H7 (cell line): Measurements from ENCODE around the gene FBXO10. TPM values are rescaled to one million over a fixed set of nuclear protein-coding genes. Genes with fewer than 3 reads are reported as not detected.

Source experiments
- DNase-seq: peaks from one replicate; pipeline ENCODE4 v3.0.0; 2012
- H3K27me3 ChIP-seq: 2 replicates; pipeline ENCODE4 v1.6.0; 2011; ENCODE audit warnings: mild to moderate bottlenecking, low read length; ENCODE audit not compliant: control insufficient read depth, insufficient read depth
- H3K36me3 ChIP-seq: replicated peaks from 2 replicates; pipeline ENCODE4 v1.5.1; 2011; ENCODE audit warnings: low read length; ENCODE audit not compliant: control insufficient read depth, insufficient read depth
- H3K4me3 ChIP-seq: 2 replicates; pipeline ENCODE4 v1.5.1; 2011; ENCODE audit warnings: low read depth, mild to moderate bottlenecking, control low read depth, low read length, moderate library complexity; ENCODE audit not compliant: insufficient read depth
- total RNA-seq: library from RNA; depleted of rRNA; stranded (reverse); fragments of >200 nt; shearing (Covaris generic); gene quantifications from 2 replicates; pipeline ENCODE4 v1.2.3, GENCODE V29; 2014; rRNA removed

The FBXO10 gene
- total RNA-seq, result 13.3 and 17.4 TPM in 2 replicates

GRCh38 chr9:37575921-37576721 is at the start of gene FBXO10:
Gene FBXO10, minus strand, starts transcription at chr9:37576380. Its CDS starts 34,612 bp downstream, at chr9:37541768.
- peak within 1 kb of the TSS; percentile 77 for H3K4me3 ChIP-seq
- no peaks in the 10 kb centered on the region for H3K27me3 ChIP-seq
- no peaks in the 10 kb centered on the region; the same call in 1 of the 2 replicates for H3K36me3 ChIP-seq
- peak; percentile 90 for DNase-seq

- H3K27me3 ChIP-seq, result no peaks in the 10 kb centered on the region
These were observed 49.6 kb upstream of the FBXO10 start for GRCh38 chr9:37625758-37626147.

GRCh38 chr9:37625036-37625757 is 49.0 kb upstream of the FBXO10 start:
- H3K4me3 ChIP-seq, result no peak overlapping the region
- no peaks in the 10 kb centered on the region for H3K36me3 ChIP-seq
- no peaks in the 10 kb centered on the region for H3K27me3 ChIP-seq
- no peak for DNase-seq

More at GRCh38 chr9:37625758-37626147, 49.6 kb upstream of the FBXO10 start:
- H3K36me3 ChIP-seq, result no peaks in the 10 kb centered on the region
- H3K4me3 ChIP-seq, result no peak overlapping the region
- no peak for DNase-seq

GRCh38 chr9:37624073-37624472 is 47.9 kb upstream of the FBXO10 start:
- no peak overlapping the region for H3K4me3 ChIP-seq
- DNase-seq, result no peak
- H3K36me3 ChIP-seq, result no peaks in the 10 kb centered on the region
- no peaks in the 10 kb centered on the region for H3K27me3 ChIP-seq

GRCh38 chr9:37623267-37623666 is 47.1 kb upstream of the FBXO10 start:
- H3K4me3 ChIP-seq, result no peak overlapping the region
- DNase-seq, result no peak
- no peaks in the 10 kb centered on the region for H3K27me3 ChIP-seq
- no peaks in the 10 kb centered on the region for H3K36me3 ChIP-seq

- no peak for DNase-seq
- no peak overlapping the region for H3K4me3 ChIP-seq
- H3K27me3 ChIP-seq, result no peaks in the 10 kb centered on the region
- H3K36me3 ChIP-seq, result no peaks in the 10 kb centered on the region
These were observed 46.3 kb upstream of the FBXO10 start for GRCh38 chr9:37622462-37622861.

GRCh38 chr9:37621273-37622121 is 45.3 kb upstream of the FBXO10 start:
- DNase-seq, result no peak
- Histone ChIP-seq H3K4me3 (no peak overlapping the region), H3K36me3 (no peaks in the 10 kb centered on the region), H3K27me3 (no peaks in the 10 kb centered on the region)

- no peak for DNase-seq
- no peak overlapping the region for H3K4me3 ChIP-seq
- H3K27me3 ChIP-seq, result no peaks in the 10 kb centered on the region
- H3K36me3 ChIP-seq, result no peaks in the 10 kb centered on the region
These were observed 44.2 kb upstream of the FBXO10 start for GRCh38 chr9:37620396-37620795.

- Histone ChIP-seq H3K4me3 (no peak overlapping the region), H3K36me3 (no peaks in the 10 kb centered on the region), H3K27me3 (no peaks in the 10 kb centered on the region)
- DNase-seq, result no peak
These were observed 43.6 kb upstream of the FBXO10 start for GRCh38 chr9:37619806-37620205.

GRCh38 chr9:37618817-37619216 is 42.6 kb upstream of the FBXO10 start:
- H3K27me3 ChIP-seq, result no peaks in the 10 kb centered on the region
- no peak for DNase-seq

GRCh38 chr9:37617832-37618231 is 41.7 kb upstream of the FBXO10 start:
- no peak for DNase-seq
- Histone ChIP-seq H3K4me3 (no peak overlapping the region), H3K36me3 (no peaks in the 10 kb centered on the region), H3K27me3 (no peaks in the 10 kb centered on the region)

More at GRCh38 chr9:37618817-37619216, 42.6 kb upstream of the FBXO10 start:
- no peak overlapping the region for H3K4me3 ChIP-seq
- no peaks in the 10 kb centered on the region for H3K36me3 ChIP-seq

- Histone ChIP-seq H3K4me3 (no peak overlapping the region), H3K36me3 (no peaks in the 10 kb centered on the region), H3K27me3 (no peaks in the 10 kb centered on the region)
- no peak for DNase-seq
These were observed 41.0 kb upstream of the FBXO10 start for GRCh38 chr9:37617161-37617560.

- H3K36me3 ChIP-seq, result no peaks in the 10 kb centered on the region
- H3K4me3 ChIP-seq, result no peak overlapping the region
- DNase-seq, result no peak
- no peaks in the 10 kb centered on the region; the same call in 1 of the 2 replicates for H3K27me3 ChIP-seq
These were observed 35.8 kb upstream of the FBXO10 start for GRCh38 chr9:37611961-37612360.

- no peaks in the 10 kb centered on the region; the same call in 1 of the 2 replicates for H3K27me3 ChIP-seq
- DNase-seq, result no peak
- H3K4me3 ChIP-seq, result no peak overlapping the region
- H3K36me3 ChIP-seq, result no peaks in the 10 kb centered on the region
These were observed 34.8 kb upstream of the FBXO10 start for GRCh38 chr9:37611014-37611413.
